ENCODE results near the gene GRHPR.
A peak's percentile ranks its signal among the peaks of the same experiment; 100 is the strongest.

GRHPR gene

DNA sequence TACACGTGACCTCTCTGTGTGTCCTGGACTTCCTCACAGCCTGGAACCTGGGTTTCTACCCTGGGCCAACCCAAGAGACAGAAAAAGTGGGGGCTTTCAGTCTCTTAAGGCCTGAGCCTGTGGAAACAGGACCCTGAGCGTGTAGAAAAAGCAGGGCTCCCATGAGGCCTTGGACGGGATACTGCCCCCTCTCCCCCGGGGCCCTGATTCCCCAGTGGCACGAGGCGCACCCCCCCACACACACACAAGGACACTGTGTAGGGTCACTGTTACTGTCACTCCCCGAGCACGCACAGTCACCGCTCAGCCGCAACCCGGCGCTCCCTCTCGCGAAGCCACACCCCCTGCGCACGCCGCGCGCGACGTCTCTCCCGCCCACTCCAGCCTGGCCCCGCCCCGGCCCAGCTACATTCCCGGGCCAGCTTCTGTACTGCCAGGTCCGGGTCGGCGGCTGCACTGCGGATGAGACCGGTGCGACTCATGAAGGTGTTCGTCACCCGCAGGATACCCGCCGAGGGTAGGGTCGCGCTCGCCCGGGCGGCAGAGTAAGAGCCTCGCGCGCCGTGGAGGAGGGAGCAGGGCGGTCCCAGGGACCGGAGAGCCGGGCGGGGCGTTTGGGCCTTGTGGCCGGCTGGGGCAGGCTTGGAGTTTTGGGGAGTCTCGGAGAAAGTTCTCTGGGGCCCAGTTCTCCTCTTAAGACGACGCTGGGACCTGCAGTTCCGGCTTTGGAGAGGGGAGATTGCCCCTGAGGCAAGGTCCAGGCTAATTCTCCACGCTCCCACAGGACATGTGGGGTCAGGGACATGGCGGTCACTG is at the start of gene GRHPR:
GRHPR (plus strand) TSS at position 408 of the 816 bp plus-strand sequence; CDS start at position 463, 55 bp downstream.
- Mint-ChIP-seq H3K27me3 (no peaks in the 10 kb centered on the region), H3K36me3 (peaks cover 9% of the 10 kb centered on the region), H3K9me3 (no peaks in the 10 kb centered on the region), H3K4me1 (peaks cover 15% of the 10 kb centered on the region), H3K27ac (peak within 1 kb of the TSS; percentile 90), H3K4me3 (peak within 1 kb of the TSS; percentile 96)
- peak; percentile 80 to 86 for DNase-seq (ENCODE audit: low spot score in 2 of 2)
- peak; percentile 98 for ATAC-seq (ENCODE audit: low read depth)

DNA sequence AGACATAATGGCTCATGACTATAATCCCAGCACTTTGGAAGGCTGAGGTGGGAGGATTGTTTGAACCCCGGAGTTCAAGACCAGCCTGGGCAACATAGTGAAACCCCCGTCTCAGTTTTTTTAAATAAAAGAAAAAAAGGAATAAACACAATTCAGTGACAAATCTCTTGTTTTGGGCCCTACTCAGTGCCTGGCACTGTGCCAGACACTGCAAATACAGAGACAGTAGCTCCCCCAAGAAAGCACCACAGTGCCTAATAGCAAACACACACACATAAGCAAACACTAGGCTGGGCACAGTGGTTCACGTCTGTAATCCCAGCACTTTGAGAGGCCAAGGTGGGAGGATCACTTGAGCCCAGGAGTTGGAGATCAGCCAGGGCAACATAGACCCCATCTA is 49.7 kb upstream of the GRHPR start:
- ATAC-seq (ENCODE audit: low read depth) (no peak), DNase-seq (ENCODE audit: low spot score in 2 of 2) (no peak)
- Mint-ChIP-seq H3K36me3 (no peaks in the 10 kb centered on the region), H3K4me1 (peaks cover 63% of the 10 kb centered on the region), H3K27ac (peak overlapping the region; percentile 84), H3K4me3 (peak overlapping the region; percentile 52), H3K9me3 (no peaks in the 10 kb centered on the region), H3K27me3 (no peaks in the 10 kb centered on the region)

DNA sequence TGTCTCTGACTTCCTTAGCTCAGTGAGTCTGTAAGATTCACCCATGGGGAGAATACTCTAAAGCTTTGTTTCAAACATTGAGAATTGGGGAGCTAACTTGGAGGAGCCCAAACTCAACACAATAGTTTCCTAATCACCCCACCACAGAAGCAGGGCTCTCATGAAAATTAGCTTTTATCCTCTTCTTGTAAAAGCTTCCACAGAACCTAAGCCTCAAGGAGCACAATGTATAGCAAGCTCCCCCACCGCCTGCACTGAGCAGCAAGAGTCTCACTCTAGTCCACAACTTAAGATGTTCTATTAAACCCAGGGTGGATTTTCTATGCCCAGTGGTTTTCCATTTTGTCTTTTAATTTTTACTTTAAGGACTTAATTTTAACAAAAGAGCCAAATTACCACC is 48.9 kb upstream of the GRHPR start:
- H3K27ac Mint-ChIP-seq: peak overlapping the region; percentile 58
- ATAC-seq (ENCODE audit: low read depth) (no peak), DNase-seq (ENCODE audit: low spot score in 2 of 2) (no peak)
- peaks cover 69% of the 10 kb centered on the region for H3K4me1 Mint-ChIP-seq
- H3K36me3 Mint-ChIP-seq: no peaks in the 10 kb centered on the region
- no peaks in the 10 kb centered on the region for H3K27me3 Mint-ChIP-seq
- H3K4me3 Mint-ChIP-seq: no peak overlapping the region
- no peaks in the 10 kb centered on the region for H3K9me3 Mint-ChIP-seq

DNA sequence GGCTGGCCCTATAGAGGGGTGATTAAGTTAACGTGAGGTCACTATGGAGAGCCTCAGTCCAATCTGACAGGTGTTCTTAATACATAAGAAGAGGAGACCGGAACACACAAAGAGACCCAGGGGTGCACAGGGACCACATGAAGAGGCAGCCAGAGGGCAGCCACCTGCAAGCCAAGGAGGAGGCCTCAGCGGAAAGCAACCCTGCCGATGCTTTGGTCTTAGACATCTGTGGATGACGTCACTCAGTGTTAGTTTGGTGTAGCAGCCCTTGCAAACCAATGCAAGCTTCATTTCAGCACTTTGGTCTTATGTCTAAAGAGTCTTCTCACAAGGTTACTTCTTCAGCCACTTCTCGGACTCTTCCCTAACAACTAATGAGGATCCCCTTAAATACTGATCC is 47.6 kb upstream of the GRHPR start:
- H3K36me3 Mint-ChIP-seq: no peaks in the 10 kb centered on the region
- H3K9me3 Mint-ChIP-seq: no peaks in the 10 kb centered on the region
- H3K27ac Mint-ChIP-seq: peak overlapping the region; percentile 99
- H3K27me3 Mint-ChIP-seq: peaks cover 3% of the 10 kb centered on the region
- ATAC-seq (ENCODE audit: low read depth) (peak; percentile 77), DNase-seq (ENCODE audit: low spot score in 2 of 2) (peak; percentile 56 to 78)
- H3K4me1 Mint-ChIP-seq: peaks cover 66% of the 10 kb centered on the region
- H3K4me3 Mint-ChIP-seq: peak overlapping the region; percentile 43

DNA sequence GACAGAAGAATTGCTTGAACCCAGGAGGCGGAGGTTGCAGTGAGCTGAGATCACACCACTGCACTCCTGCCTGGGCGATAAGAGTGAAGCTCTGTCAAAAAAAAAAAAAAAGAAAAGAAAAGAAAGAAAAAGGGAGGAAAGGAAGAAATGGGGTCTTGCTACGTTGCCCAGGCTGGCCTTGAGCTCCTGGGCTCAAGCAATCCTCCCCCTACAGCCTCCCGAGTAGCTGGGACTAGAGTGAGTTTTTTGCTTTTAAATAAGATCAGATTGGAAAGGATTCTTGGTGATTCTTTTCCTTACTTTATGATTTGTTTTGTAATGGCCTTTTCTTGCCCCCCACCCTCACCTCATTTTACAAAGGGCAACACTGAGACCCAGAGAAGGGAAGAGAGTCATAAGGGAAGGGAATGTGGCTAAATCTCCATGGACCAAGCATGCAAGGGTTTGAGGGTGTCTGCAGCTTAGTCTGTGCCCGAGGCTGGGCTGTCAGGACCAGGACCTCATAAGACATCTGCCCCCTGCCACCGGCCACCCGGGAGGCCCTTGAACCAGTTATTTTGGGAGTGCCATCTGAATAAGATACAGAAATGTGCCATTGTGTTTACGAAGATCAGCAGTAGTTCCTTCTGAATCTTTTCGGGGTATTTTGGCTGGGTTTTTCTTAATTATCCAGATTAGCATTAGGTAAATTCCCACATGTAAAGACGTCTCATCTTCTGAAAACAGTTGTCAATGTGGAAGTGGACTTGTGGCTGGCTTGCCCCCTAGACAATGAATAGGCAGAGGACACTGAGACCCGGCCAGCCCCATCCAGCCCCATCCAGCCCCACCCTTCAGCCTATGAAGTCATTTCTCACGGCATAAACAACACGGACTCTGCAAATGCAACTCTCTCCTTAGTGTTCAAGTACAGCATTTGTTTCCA is 44.5 kb upstream of the GRHPR start:
- DNase-seq (ENCODE audit: low spot score in 2 of 2): no peak
- no peaks in the 10 kb centered on the region for H3K36me3 Mint-ChIP-seq
- peak overlapping the region; percentile 72 for H3K4me3 Mint-ChIP-seq
- peak overlapping the region; percentile 90 for H3K27ac Mint-ChIP-seq
- peak; percentile 32 for ATAC-seq (ENCODE audit: low read depth)
- H3K27me3 Mint-ChIP-seq: peaks cover 3% of the 10 kb centered on the region
- H3K4me1 Mint-ChIP-seq: peaks cover 64% of the 10 kb centered on the region
- no peaks in the 10 kb centered on the region for H3K9me3 Mint-ChIP-seq

DNA sequence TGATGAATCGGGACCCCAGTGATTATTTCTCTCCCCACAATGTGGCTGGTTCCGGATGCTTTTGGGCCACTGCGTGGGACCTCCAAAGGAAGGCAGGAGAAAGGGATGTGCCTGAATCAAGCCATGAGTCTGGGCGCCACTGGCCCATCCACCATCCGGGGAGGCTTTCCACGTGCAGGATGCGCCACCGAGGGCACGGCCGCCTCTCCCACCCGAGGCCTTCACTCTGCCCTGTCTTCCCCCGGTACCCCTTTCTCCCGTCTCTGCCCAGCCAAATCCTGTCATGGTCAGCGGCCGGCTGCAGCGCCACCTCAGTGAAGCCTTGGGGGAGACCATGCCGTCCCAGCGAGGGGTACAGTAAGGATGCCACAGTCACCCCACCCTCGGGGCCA is 43.9 kb upstream of the GRHPR start:
- ATAC-seq (ENCODE audit: low read depth): no peak
- Mint-ChIP-seq H3K27ac (peak overlapping the region; percentile 90), H3K4me1 (peaks cover 61% of the 10 kb centered on the region), H3K9me3 (no peaks in the 10 kb centered on the region), H3K27me3 (peaks cover 3% of the 10 kb centered on the region), H3K36me3 (no peaks in the 10 kb centered on the region), H3K4me3 (peak overlapping the region; percentile 72)
- DNase-seq (ENCODE audit: low spot score in 2 of 2): no peak

DNA sequence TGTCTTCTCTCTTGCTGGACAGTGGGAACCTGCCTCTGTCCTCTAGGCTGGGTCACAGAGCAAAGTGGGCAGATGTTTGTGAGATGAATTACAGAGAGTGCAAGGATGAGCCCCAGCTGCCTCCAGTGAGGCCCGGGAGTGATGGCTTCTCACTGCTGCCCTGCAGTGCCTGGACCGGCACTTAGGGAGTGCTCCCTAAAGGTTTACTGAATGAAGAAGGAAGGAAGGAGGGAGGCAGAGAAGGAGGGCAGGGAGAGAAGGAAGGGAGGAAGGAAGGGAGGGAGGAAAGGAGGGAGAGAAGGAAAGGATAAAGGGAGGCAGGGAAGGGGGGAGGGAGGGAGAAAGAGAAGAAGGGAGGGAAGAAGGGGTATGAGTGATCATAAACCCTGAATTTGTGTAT is 42.7 kb upstream of the GRHPR start:
- ATAC-seq (ENCODE audit: low read depth) (no peak), DNase-seq (ENCODE audit: low spot score in 2 of 2) (no peak)
- peak overlapping the region; percentile 53 for H3K4me3 Mint-ChIP-seq
- peak overlapping the region; percentile 17 for H3K27ac Mint-ChIP-seq
- peaks cover 3% of the 10 kb centered on the region for H3K27me3 Mint-ChIP-seq
- H3K36me3 Mint-ChIP-seq: no peaks in the 10 kb centered on the region
- H3K9me3 Mint-ChIP-seq: peaks cover 1% of the 10 kb centered on the region
- H3K4me1 Mint-ChIP-seq: peaks cover 61% of the 10 kb centered on the region

DNA sequence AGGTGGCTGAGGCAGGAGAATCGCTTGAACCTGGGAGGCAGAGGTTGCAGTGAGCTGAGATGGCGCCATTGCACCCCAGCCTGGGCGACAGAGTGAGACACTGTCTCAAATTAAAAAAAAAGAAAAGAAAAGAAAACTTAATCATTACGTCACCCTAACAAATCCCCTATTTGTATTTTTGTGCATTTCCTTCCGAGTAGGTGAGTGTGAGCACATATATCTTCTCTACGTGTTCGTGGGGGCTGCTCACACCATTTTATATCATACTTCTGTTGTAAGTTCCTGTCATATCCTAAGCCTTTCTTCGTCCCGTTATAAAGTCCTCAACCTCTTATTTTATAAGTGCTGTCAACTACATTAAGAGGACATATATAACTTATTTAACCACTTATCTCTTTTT is 41.9 kb upstream of the GRHPR start:
- Mint-ChIP-seq H3K4me3 (no peak overlapping the region), H3K27me3 (peaks cover 3% of the 10 kb centered on the region), H3K4me1 (peaks cover 57% of the 10 kb centered on the region), H3K9me3 (peaks cover 1% of the 10 kb centered on the region), H3K27ac (no peak overlapping the region), H3K36me3 (no peaks in the 10 kb centered on the region)
- ATAC-seq (ENCODE audit: low read depth) (no peak), DNase-seq (ENCODE audit: low spot score in 2 of 2) (no peak)

DNA sequence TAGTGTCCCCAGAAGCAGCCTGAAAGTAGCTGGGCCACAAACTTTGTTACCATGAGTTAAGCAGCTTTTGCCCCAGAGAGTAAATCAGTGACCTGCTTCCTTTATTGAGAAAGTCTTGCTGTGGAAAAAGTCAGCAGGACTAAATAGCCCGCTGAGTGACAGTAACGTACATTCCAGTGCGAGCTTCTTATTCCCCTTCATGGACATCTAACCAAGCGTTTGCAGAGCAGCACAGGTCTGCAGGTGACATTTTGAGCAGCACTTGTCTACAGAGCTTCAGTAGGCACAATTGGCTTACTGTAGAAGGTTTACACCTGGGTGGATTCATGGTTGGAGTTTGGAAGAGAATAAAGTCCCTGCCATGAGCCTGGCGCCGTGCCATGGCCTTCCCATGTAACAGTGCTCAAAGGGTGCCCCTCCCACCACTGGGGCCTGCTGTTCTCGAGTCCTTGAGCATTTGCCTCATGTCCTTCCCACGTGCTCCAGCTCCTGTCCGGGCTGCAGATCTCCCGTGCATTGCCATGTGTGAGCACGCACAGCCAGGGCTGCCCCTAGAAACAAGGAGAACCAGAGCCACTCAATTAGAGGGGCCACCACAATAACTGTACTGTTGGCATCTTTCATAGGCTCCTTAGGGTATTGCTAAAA is 41.3 kb upstream of the GRHPR start:
- DNase-seq (ENCODE audit: low spot score in 2 of 2): no peak
- no peaks in the 10 kb centered on the region for H3K36me3 Mint-ChIP-seq
- H3K27ac Mint-ChIP-seq: peak overlapping the region; percentile 80
- H3K9me3 Mint-ChIP-seq: peaks cover 1% of the 10 kb centered on the region
- peaks cover 64% of the 10 kb centered on the region for H3K4me1 Mint-ChIP-seq
- no peak overlapping the region for H3K4me3 Mint-ChIP-seq
- peaks cover 3% of the 10 kb centered on the region for H3K27me3 Mint-ChIP-seq
- ATAC-seq (ENCODE audit: low read depth): no peak

DNA sequence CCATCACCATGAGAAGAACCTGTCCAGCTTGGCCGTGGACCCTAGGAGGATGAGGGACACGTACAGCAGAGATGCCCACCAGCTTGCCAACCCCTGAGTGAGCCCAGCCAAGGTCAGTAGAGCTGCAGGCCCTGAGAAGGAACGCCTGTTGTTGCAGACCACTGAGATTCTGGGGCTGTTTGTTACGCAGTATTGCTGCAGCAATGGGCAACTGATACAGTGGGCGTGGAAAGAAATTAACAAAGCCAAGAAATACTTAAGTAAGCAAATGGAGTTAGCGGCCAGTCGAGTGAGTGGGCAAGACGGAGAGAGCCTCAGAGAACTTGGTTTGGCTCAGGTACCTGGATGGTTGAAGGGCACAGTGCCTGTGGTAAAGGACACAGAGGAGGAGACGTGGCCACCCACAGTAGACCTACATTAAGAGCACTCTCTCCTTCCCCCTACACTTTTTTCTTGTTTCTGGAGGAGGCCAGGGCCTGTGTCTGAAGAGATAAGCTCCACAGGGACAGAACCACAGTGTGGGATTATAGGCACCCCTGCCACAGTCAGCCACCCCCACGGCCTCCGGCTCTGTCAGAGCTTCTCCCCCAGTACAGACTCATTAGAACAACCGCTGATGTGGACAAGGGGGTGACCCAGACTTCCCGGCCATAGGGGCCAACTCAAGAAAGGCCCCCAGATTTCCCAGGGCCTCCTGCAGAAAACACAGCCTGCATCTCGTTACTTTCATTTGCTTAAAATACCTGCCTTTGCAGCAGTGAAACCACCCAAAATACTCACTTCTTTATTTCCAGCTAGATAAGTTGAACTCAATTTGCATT is 40.1 kb upstream of the GRHPR start:
- peak; percentile 59 for ATAC-seq (ENCODE audit: low read depth)
- Mint-ChIP-seq H3K36me3 (no peaks in the 10 kb centered on the region), H3K9me3 (peaks cover 1% of the 10 kb centered on the region), H3K4me1 (peaks cover 59% of the 10 kb centered on the region), H3K27me3 (peaks cover 3% of the 10 kb centered on the region), H3K4me3 (peak overlapping the region; percentile 55), H3K27ac (peak overlapping the region; percentile 80)
- no peak for DNase-seq (ENCODE audit: low spot score in 2 of 2)

DNA sequence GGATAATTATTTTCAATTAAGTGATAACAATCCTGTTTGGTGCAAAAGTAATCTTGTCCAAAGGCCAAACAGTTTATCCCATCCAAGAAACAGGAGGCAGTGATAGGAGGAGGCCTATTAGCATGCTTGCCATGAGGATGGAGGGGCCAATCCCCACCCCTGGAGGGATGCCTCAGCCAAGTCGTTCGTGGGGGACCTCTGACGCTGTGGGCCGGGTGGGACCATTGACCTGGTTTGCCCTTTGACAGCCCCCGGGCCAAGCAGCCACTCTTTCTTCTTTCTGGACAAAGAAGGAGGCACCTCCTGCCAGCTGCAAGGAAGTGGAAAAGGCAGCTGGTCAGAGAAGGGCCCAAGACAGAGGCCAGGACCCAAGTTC is 39.5 kb upstream of the GRHPR start:
- Mint-ChIP-seq H3K9me3 (peaks cover 1% of the 10 kb centered on the region), H3K4me3 (peak overlapping the region; percentile 55), H3K36me3 (no peaks in the 10 kb centered on the region), H3K27ac (peak overlapping the region; percentile 80), H3K4me1 (peaks cover 56% of the 10 kb centered on the region), H3K27me3 (peaks cover 3% of the 10 kb centered on the region)
- ATAC-seq (ENCODE audit: low read depth) (peak; percentile 4), DNase-seq (ENCODE audit: low spot score in 2 of 2) (no peak)

DNA sequence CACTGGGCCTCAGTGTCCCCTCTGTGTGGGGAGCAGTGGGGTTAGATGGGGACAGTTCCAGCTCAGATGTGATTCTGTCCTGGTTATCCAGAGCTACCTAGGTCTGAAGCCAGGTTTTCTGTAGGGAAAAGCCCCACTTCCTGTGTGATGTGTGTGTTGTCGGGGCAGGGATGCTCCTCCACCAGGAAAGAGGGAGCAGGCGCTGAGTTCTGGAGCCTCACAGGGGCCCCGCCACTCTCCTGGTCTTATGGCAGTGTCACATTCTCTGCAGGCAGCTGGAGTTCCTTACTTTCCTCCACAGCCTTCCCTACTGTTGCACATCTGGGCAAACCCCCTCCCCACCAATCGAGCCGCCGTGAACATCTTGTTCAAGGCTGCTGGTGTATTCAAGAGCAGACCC is 39.1 kb upstream of the GRHPR start:
- ATAC-seq (ENCODE audit: low read depth): no peak
- no peak overlapping the region for H3K27ac Mint-ChIP-seq

More for the DNA sequence above, 39.1 kb upstream of the GRHPR start:
- H3K27me3 Mint-ChIP-seq: peaks cover 3% of the 10 kb centered on the region
- no peak overlapping the region for H3K4me3 Mint-ChIP-seq
- H3K9me3 Mint-ChIP-seq: peaks cover 1% of the 10 kb centered on the region
- DNase-seq (ENCODE audit: low spot score in 2 of 2): no peak
- no peaks in the 10 kb centered on the region for H3K36me3 Mint-ChIP-seq
- H3K4me1 Mint-ChIP-seq: peaks cover 54% of the 10 kb centered on the region

All from memory B cell (primary cell).